Activated gamma-delta T cell treated with anti-CD3 and anti-CD28 coated beads, Interleukin-2, amount 50 U/mL, for 16 hours (primary cell): Measurements from ENCODE around the gene CFAP54.
"Not testable (repeated sequence)": the region's sequence is repeated elsewhere in the genome, so short reads cannot be mapped to it uniquely, and the experiment has no call there.

Source experiments
- DNase-seq: peaks from one replicate; pipeline ENCODE4 v3.0.0-alpha.2; 2020; ENCODE audit warnings: low read depth

The CFAP54 gene

GRCh38 chr12:96489392-96490056 is at the start of gene CFAP54:
Gene CFAP54, plus strand, starts transcription at chr12:96489577. Its CDS starts 33 bp downstream, at chr12:96489610.
- peak; percentile 91 for DNase-seq

GRCh38 chr12:96441816-96442215 is 47.6 kb upstream of the CFAP54 start:
- no peak for DNase-seq

DNA sequence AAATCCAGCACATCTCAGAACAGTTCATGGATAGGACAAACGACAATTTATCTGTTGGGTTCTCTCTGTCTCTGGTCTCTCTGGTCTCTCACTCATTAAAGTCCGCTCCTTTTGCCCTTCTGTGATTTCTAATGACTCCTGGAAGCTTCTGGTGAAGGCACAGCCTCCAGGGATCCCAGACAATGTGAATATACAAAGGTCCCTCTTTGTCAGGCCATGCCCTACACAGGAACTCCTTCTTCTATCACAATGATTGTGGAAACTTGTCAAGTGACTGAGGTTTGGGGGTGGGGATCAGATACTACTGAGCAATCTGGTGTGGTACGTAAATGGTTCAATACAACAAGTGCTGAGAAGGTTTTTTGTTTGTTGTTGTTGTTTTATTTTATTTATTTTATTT is 46.5 kb upstream of the CFAP54 start:
- no peak for DNase-seq

- DNase-seq: no peak
Measured at GRCh38 chr12:96444399-96444798, 45.0 kb upstream of the CFAP54 start.

GRCh38 chr12:96445691-96446583 is 43.4 kb upstream of the CFAP54 start:
- DNase-seq: peak; percentile 52

GRCh38 chr12:96447256-96447655 is 42.1 kb upstream of the CFAP54 start:
- DNase-seq: no peak

- DNase-seq: no peak
Measured at GRCh38 chr12:96448300-96448699, 41.1 kb upstream of the CFAP54 start.

DNA sequence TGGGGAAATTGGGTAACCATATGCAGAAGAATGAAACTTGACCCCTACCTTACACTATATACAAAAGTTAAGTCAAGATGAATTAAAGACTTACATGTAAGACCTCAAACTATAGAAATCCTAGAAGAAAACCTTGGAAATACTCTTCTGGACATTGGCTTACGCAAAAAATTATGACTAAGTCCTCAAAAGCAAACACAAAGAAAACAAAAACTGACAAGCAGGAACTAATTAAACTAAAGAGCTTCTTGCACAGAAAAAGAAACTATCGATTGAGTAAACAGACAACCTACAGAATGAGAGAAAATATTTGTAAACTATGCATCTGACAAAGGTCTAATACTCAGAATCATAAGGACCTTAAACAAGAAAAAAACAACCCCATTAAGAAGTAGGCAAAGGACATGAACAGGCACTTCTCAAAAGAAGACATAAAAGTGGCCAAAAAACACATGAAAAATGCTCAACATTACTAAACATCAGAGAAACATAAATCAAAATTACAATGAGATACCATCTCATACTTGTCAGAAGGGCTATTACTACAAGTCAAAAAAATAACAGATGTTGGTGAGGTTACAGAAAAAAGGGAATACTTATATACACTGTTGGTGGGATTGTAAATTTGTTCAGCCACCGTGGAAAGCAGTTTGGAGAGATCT is 37.0 kb upstream of the CFAP54 start:
- no peak for DNase-seq

- no peak for DNase-seq
Measured at GRCh38 chr12:96454396-96454795, 35.0 kb upstream of the CFAP54 start.

GRCh38 chr12:96456265-96456974 is 33.0 kb upstream of the CFAP54 start:
- DNase-seq: no peak

- DNase-seq: no peak
Measured at GRCh38 chr12:96457191-96457930, 32.0 kb upstream of the CFAP54 start.

GRCh38 chr12:96459281-96459680 is 30.1 kb upstream of the CFAP54 start:
- DNase-seq: not testable (repeated sequence)

- DNase-seq: no peak
Measured at GRCh38 chr12:96462571-96463280, 26.7 kb upstream of the CFAP54 start.

DNA sequence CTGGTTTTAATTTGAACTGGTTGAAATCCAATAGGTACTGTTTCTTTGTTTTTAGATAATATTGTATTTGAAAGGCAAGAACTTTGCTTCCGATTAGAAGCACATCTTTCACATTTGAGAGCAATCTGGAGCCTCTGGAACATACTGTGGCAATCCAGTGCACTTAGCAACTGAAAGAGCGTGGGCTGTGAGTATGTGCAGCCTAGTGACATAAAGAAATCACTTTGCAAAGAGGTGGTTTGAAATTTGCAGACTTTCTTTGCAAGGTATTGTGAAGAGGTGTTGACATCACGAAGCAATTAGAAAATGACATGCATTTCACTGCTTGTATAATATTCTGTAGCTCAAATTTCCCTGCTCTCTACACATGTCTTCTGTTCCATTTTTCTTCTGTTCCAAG is 23.5 kb upstream of the CFAP54 start:
- no peak for DNase-seq

DNA sequence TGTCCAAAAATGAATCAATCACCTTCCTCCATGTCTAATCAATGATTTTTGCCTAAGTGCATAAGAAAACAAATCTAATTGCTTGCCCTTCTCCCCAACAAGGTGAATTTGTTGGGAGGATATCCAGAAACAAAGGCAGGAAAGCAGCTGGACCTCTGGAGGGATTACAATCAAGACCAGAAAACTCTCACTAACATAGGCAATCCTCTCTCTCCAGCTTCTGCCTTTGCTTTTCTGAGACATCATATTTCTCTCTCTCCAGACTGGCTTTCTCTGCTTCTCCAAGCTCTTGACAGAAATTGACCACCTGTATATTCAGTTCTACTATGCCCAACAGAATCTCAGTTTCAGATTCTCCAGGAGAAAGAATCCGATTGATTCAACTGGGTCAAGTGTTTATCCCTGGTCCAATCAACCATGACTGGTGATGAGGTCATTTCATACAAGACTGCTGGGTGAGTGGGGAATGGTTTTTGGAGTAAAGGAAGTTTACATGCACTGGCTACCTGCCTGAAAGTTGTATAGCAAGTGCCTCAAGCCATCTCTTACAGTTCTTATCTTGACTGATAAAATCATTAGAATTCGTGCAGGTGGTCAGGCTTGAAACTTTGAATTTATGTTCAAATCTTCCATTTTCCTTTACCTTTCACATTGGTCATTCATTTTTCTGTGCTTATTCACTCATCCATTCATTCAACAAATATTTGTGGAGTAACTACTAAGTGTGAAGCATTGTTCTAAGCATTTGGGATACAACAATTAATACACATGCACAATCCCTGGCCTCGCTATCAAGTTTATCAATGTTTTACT is 22.2 kb upstream of the CFAP54 start:
- no peak for DNase-seq

- DNase-seq: no peak
Measured at GRCh38 chr12:96471368-96472050, 17.9 kb upstream of the CFAP54 start.

GRCh38 chr12:96472384-96472783 is 17.0 kb upstream of the CFAP54 start:
- DNase-seq: no peak

GRCh38 chr12:96473394-96474093 is 15.8 kb upstream of the CFAP54 start:
- DNase-seq: peak; percentile 31

GRCh38 chr12:96474206-96474605 is 15.2 kb upstream of the CFAP54 start:
- DNase-seq: no peak
